Measurements from ENCODE around the gene CEP104. TPM values are rescaled to one million over a fixed set of nuclear protein-coding genes. Genes with fewer than 3 reads are reported as not detected.

CEP104 gene
- total and polyA plus RNA-seq, 9 of the 15 experiments (the other 6 are each of a cell fraction or from before 2014, with no cell fraction given) = 11.2 to 63.4 (median 42.6) TPM

GRCh38 chr1:3773572-3774275 lies 83.3 kb downstream of the CEP104 start (continued):
- TF ChIP-seq E4F1 (CRISPR knock-in tag; IDR thresholded peaks at IDR 0.05; ENCODE audit: borderline replicate concordance) = no peak
- no peak for TF ChIP-seq MTF1 (CRISPR knock-in tag; IDR thresholded peaks at IDR 0.05; ENCODE audit: borderline replicate concordance)
- TF ChIP-seq ATF1 (CRISPR knock-in tag; IDR thresholded peaks at IDR 0.05) = no peak
- no peak for TF ChIP-seq ATF1 (tag; IDR thresholded peaks at IDR 0.05)
- TF ChIP-seq THAP12 (CRISPR knock-in tag; IDR thresholded peaks at IDR 0.05) = peak; percentile 53; the same call in 1 of the 2 replicates
- 0 out of 2 replicates have a peak, but pooled peaks have one; percentile 31 for TF ChIP-seq RB1 (IDR thresholded peaks at IDR 0.05; ENCODE audit: low read depth)
- no peak for TF ChIP-seq CHCHD3 (CRISPR knock-in tag; IDR thresholded peaks at IDR 0.05)
- peak; percentile 62; the same call in 1 of the 2 replicates for TF ChIP-seq MXI1 (IDR thresholded peaks at IDR 0.05; ENCODE audit: low read depth, low read length)
- no peak for TF ChIP-seq ID3 (CRISPR knock-in tag; IDR thresholded peaks at IDR 0.05)
- TF ChIP-seq ID3 (tag; IDR thresholded peaks at IDR 0.05) = no peak
- TF ChIP-seq MYC (IDR thresholded peaks at IDR 0.05; ENCODE audit: low read depth, low read length) = peak; percentile 61
- TF ChIP-seq MYC (CRISPR knock-in tag; IDR thresholded peaks at IDR 0.05; ENCODE audit: borderline replicate concordance, low read depth) = no peak
- peak; percentile 9 for TF ChIP-seq NEUROD1 (IDR thresholded peaks at IDR 0.05; ENCODE audit: borderline replicate concordance, low read depth, low read length, partially characterized antibody)
- TF ChIP-seq NKRF (IDR thresholded peaks at IDR 0.05; ENCODE audit: borderline replicate concordance) = peak; percentile 76
- TF ChIP-seq SLC30A9 (CRISPR knock-in tag; IDR thresholded peaks at IDR 0.05) = no peak
- TF ChIP-seq ZNF592 (IDR thresholded peaks at IDR 0.05) = peak; percentile 78
